Measurements from ENCODE around the gene AGXT. TPM values are rescaled to one million over a fixed set of nuclear protein-coding genes. Genes with fewer than 3 reads are reported as not detected.

Gene AGXT
- total RNA-seq, 1 experiment from 2014 or later: not detected

- Histone ChIP-seq H3K4me2 (ENCODE audit: low read depth, low read length, poor library complexity, severe bottlenecking) (no peak overlapping the region), H3K9ac (ENCODE audit: low read length) (no peak overlapping the region), H3K4me1 (ENCODE audit: low read length) (no peaks in the 10 kb centered on the region), H4K20me1 (ENCODE audit: insufficient read depth, low read depth, low read length) (no peaks in the 10 kb centered on the region), H3K4me3 (ENCODE audit: low read length) (no peak overlapping the region), H3K27ac (ENCODE audit: low read length) (no peak overlapping the region), H3K79me2 (ENCODE audit: low read length) (no peaks in the 10 kb centered on the region), H3K27me3 (ENCODE audit: low read length) (no peaks in the 10 kb centered on the region), H3K9me2 (replicated peaks; ENCODE audit: insufficient read depth, low read length) (no peaks in the 10 kb centered on the region), H2AFZ (ENCODE audit: low read length) (no peak overlapping the region), H3K36me3 (ENCODE audit: insufficient read depth, low read length) (no peaks in the 10 kb centered on the region), H3K9me3 (ENCODE audit: low read length) (no peaks in the 10 kb centered on the region)
- no peak for DNase-seq
Measured at GRCh38 chr2:240850026-240850425, 18.6 kb upstream of the AGXT start.

GRCh38 chr2:240850756-240851077, 17.9 kb upstream of the AGXT start:
- Histone ChIP-seq H3K4me2 (ENCODE audit: low read depth, low read length, poor library complexity, severe bottlenecking) (no peak overlapping the region), H3K4me3 (ENCODE audit: low read length) (no peak overlapping the region), H3K27me3 (ENCODE audit: low read length) (no peaks in the 10 kb centered on the region), H3K9me3 (ENCODE audit: low read length) (no peaks in the 10 kb centered on the region), H3K27ac (ENCODE audit: low read length) (no peak overlapping the region), H3K36me3 (ENCODE audit: insufficient read depth, low read length) (no peaks in the 10 kb centered on the region), H3K9ac (ENCODE audit: low read length) (no peak overlapping the region), H4K20me1 (ENCODE audit: insufficient read depth, low read depth, low read length) (no peaks in the 10 kb centered on the region), H3K4me1 (ENCODE audit: low read length) (no peaks in the 10 kb centered on the region), H3K9me2 (replicated peaks; ENCODE audit: insufficient read depth, low read length) (no peaks in the 10 kb centered on the region), H2AFZ (ENCODE audit: low read length) (no peak overlapping the region), H3K79me2 (ENCODE audit: low read length) (no peaks in the 10 kb centered on the region)
- DNase-seq: no peak

- Histone ChIP-seq H3K4me2 (ENCODE audit: low read depth, low read length, poor library complexity, severe bottlenecking) (no peak overlapping the region), H3K79me2 (ENCODE audit: low read length) (no peaks in the 10 kb centered on the region), H3K36me3 (ENCODE audit: insufficient read depth, low read length) (no peaks in the 10 kb centered on the region), H3K4me3 (ENCODE audit: low read length) (no peak overlapping the region), H3K27me3 (ENCODE audit: low read length) (no peaks in the 10 kb centered on the region), H3K9ac (ENCODE audit: low read length) (no peak overlapping the region), H3K9me2 (replicated peaks; ENCODE audit: insufficient read depth, low read length) (no peaks in the 10 kb centered on the region), H3K4me1 (ENCODE audit: low read length) (no peaks in the 10 kb centered on the region), H4K20me1 (ENCODE audit: insufficient read depth, low read depth, low read length) (no peaks in the 10 kb centered on the region), H3K9me3 (ENCODE audit: low read length) (no peaks in the 10 kb centered on the region), H3K27ac (ENCODE audit: low read length) (no peak overlapping the region), H2AFZ (ENCODE audit: low read length) (no peak overlapping the region)
- peak; percentile 91 for DNase-seq
Measured at GRCh38 chr2:240851078-240851991, 17.3 kb upstream of the AGXT start.

GRCh38 chr2:240852671-240853314, 15.8 kb upstream of the AGXT start:
- Histone ChIP-seq H3K4me1 (ENCODE audit: low read length) (no peaks in the 10 kb centered on the region), H3K9ac (ENCODE audit: low read length) (no peak overlapping the region), H3K4me2 (ENCODE audit: low read depth, low read length, poor library complexity, severe bottlenecking) (no peak overlapping the region), H4K20me1 (ENCODE audit: insufficient read depth, low read depth, low read length) (no peaks in the 10 kb centered on the region), H2AFZ (ENCODE audit: low read length) (no peak overlapping the region), H3K9me2 (replicated peaks; ENCODE audit: insufficient read depth, low read length) (no peaks in the 10 kb centered on the region), H3K27ac (ENCODE audit: low read length) (no peak overlapping the region), H3K79me2 (ENCODE audit: low read length) (no peaks in the 10 kb centered on the region), H3K9me3 (ENCODE audit: low read length) (no peaks in the 10 kb centered on the region), H3K27me3 (ENCODE audit: low read length) (no peaks in the 10 kb centered on the region), H3K36me3 (ENCODE audit: insufficient read depth, low read length) (no peaks in the 10 kb centered on the region), H3K4me3 (ENCODE audit: low read length) (no peak overlapping the region)
- no peak for DNase-seq

- Histone ChIP-seq H3K9ac (ENCODE audit: low read length) (no peak overlapping the region), H3K79me2 (ENCODE audit: low read length) (no peaks in the 10 kb centered on the region), H3K9me3 (ENCODE audit: low read length) (no peaks in the 10 kb centered on the region), H3K4me2 (ENCODE audit: low read depth, low read length, poor library complexity, severe bottlenecking) (no peak overlapping the region), H3K4me3 (ENCODE audit: low read length) (no peak overlapping the region), H3K36me3 (ENCODE audit: insufficient read depth, low read length) (no peaks in the 10 kb centered on the region), H3K4me1 (ENCODE audit: low read length) (no peaks in the 10 kb centered on the region), H4K20me1 (ENCODE audit: insufficient read depth, low read depth, low read length) (no peaks in the 10 kb centered on the region), H3K27me3 (ENCODE audit: low read length) (no peaks in the 10 kb centered on the region), H2AFZ (ENCODE audit: low read length) (no peak overlapping the region), H3K27ac (ENCODE audit: low read length) (no peak overlapping the region), H3K9me2 (replicated peaks; ENCODE audit: insufficient read depth, low read length) (no peaks in the 10 kb centered on the region)
- DNase-seq: no peak
Measured at GRCh38 chr2:240855670-240856069, 13.0 kb upstream of the AGXT start.

GRCh38 chr2:240856151-240856980, 12.3 kb upstream of the AGXT start:
- DNase-seq: peak; percentile 75
- Histone ChIP-seq H3K4me3 (ENCODE audit: low read length) (no peak overlapping the region), H3K27me3 (ENCODE audit: low read length) (no peaks in the 10 kb centered on the region), H3K4me2 (ENCODE audit: low read depth, low read length, poor library complexity, severe bottlenecking) (no peak overlapping the region), H3K36me3 (ENCODE audit: insufficient read depth, low read length) (no peaks in the 10 kb centered on the region), H3K9ac (ENCODE audit: low read length) (no peak overlapping the region), H3K9me3 (ENCODE audit: low read length) (no peaks in the 10 kb centered on the region), H3K9me2 (replicated peaks; ENCODE audit: insufficient read depth, low read length) (no peaks in the 10 kb centered on the region), H2AFZ (ENCODE audit: low read length) (no peak overlapping the region), H3K79me2 (ENCODE audit: low read length) (no peaks in the 10 kb centered on the region), H3K27ac (ENCODE audit: low read length) (no peak overlapping the region), H4K20me1 (ENCODE audit: insufficient read depth, low read depth, low read length) (no peaks in the 10 kb centered on the region), H3K4me1 (ENCODE audit: low read length) (no peaks in the 10 kb centered on the region)

GRCh38 chr2:240857039-240858008, 11.3 kb upstream of the AGXT start:
- Histone ChIP-seq H3K4me1 (ENCODE audit: low read length) (no peaks in the 10 kb centered on the region), H3K79me2 (ENCODE audit: low read length) (no peaks in the 10 kb centered on the region), H3K9ac (ENCODE audit: low read length) (no peak overlapping the region), H3K9me3 (ENCODE audit: low read length) (no peaks in the 10 kb centered on the region), H3K36me3 (ENCODE audit: insufficient read depth, low read length) (no peaks in the 10 kb centered on the region), H4K20me1 (ENCODE audit: insufficient read depth, low read depth, low read length) (no peaks in the 10 kb centered on the region), H3K27ac (ENCODE audit: low read length) (no peak overlapping the region), H2AFZ (ENCODE audit: low read length) (no peak overlapping the region), H3K9me2 (replicated peaks; ENCODE audit: insufficient read depth, low read length) (no peaks in the 10 kb centered on the region), H3K4me3 (ENCODE audit: low read length) (no peak overlapping the region), H3K4me2 (ENCODE audit: low read depth, low read length, poor library complexity, severe bottlenecking) (no peak overlapping the region), H3K27me3 (ENCODE audit: low read length) (no peaks in the 10 kb centered on the region)
- DNase-seq: no peak

Data from Karpas-422 (cell line).